ENCODE measurements around the gene DIDO1. TPM values are rescaled to one million over a fixed set of nuclear protein-coding genes. Genes with fewer than 3 reads are reported as not detected.

DIDO1 gene
- 10 to 100 TPM; 59.8 to 83.1 (median 64.9) TPM for total RNA-seq

- H3K27ac ChIP-seq = peak within 1 kb of the TSS; percentile 99
- peaks cover 13 to 49% of the 10 kb centered on the region in 2 donors for H3K4me1 ChIP-seq
- TF ChIP-seq POLR2A (IDR thresholded peaks at IDR 0.05) (peak; percentile 43), POLR2AphosphoS5 (IDR thresholded peaks at IDR 0.05) (peak; percentile 81 to 94 (median 84))
- TF ChIP-seq, protein P1, sequence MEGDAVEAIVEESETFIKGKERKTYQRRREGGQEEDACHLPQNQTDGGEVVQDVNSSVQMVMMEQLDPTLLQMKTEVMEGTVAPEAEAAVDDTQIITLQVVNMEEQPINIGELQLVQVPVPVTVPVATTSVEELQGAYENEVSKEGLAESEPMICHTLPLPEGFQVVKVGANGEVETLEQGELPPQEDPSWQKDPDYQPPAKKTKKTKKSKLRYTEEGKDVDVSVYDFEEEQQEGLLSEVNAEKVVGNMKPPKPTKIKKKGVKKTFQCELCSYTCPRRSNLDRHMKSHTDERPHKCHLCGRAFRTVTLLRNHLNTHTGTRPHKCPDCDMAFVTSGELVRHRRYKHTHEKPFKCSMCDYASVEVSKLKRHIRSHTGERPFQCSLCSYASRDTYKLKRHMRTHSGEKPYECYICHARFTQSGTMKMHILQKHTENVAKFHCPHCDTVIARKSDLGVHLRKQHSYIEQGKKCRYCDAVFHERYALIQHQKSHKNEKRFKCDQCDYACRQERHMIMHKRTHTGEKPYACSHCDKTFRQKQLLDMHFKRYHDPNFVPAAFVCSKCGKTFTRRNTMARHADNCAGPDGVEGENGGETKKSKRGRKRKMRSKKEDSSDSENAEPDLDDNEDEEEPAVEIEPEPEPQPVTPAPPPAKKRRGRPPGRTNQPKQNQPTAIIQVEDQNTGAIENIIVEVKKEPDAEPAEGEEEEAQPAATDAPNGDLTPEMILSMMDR (IDR thresholded peaks at IDR 0.05) = peak; percentile 20 to 83 (median 80)
- no peaks in the 10 kb centered on the region for H3K36me3 ChIP-seq
- no peaks in the 10 kb centered on the region for H3K27me3 ChIP-seq
- intact Hi-C loops (cut with DNase I; ENCODE audit: low total_unique reads) = no loop called here
- H3K9me3 ChIP-seq = no peaks in the 10 kb centered on the region
- peak within 1 kb of the TSS; percentile 95 to 97 (median 96) for H3K4me3 ChIP-seq
- peak; percentile 85 to 89 for DNase-seq (ENCODE audit: low spot score in 2 of 2)
Observed at GRCh38 chr20:62926229-62927127, at the start of gene DIDO1. Gene DIDO1, minus strand, starts transcription at chr20:62926505.

DNA sequence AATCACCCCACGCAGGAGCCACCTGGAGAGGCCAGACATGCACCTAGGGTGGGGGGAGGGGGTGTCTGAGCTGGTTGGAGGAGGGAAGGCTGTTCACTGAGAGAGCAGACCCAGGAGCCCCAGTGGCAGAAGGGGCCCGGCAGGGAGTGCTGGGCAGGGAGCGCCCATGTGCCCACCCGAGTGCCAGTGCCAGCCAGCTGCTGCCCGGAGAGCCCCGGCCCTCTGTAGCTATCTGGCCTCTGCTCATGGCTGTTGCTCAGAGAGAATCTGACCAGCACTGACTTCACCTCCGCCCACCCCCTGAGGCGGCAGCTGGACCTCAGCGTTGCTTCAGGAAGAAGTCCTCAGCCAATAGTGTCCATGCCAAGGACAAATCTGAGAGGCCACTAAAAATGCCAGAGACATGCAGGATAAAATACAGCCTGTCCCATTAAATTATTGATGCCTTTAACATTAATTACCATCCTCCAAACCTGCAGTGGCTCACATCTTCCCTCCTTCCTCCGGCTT is 49.0 kb upstream of the DIDO1 start:
- Histone ChIP-seq H3K27me3 (peaks cover 0 to 78% of the 10 kb centered on the region in 2 donors), H3K36me3 (no peaks in the 10 kb centered on the region), H3K27ac (no peak overlapping the region)

DNA sequence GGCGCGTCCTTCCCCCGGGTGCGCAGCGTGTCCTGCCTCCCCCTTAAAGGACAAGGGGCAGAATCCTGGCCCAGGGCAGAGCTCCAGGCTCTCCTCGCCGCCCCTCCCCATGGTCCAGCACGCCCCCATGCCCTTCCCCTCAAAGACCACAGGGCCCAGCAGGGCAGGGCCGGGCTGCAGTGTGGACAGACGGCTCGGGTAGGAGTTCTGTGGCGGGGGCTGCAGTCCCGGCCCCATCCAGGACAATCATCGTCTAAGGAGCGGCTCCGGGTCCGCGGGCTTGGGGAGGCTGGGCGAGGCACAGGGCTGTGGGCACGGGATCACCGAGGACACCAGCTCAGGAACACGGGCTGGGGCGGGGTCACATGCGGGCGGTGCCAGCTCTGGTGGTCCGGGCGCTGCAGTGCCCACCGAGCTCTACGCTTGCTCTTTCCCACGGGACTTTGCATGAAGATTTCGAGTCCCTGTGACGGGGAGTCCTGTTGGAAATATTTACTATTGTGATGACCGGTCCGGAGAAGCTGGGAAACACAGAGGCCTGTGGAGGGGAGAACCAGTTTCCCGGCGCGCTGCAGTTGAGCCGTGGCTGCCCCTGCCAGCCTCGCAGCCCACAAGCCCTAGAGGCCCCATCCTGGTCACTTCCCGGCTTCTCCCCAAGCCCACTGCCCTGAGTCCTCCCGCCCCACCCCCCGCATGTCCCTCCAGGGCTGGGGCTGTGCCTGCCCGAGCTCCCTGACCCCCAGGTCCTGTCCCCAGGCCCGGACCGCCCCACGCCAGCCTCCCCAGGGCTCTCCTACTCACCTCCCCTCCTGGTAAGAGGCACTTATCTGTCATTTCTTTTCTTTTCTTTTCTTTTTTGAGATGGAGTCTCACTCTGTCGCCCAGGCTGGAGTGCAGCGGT is 46.8 kb upstream of the DIDO1 start:
- Histone ChIP-seq H3K9me3 (no peaks in the 10 kb centered on the region), H3K4me1 (peaks cover 0 to 4% of the 10 kb centered on the region in 2 donors), H3K27me3 (peaks cover 0 to 59% of the 10 kb centered on the region in 2 donors), H3K27ac (no peak overlapping the region), H3K36me3 (no peaks in the 10 kb centered on the region), H3K4me3 (peak overlapping the region; percentile 13 to 61 (median 38))
- no peak for DNase-seq (ENCODE audit: low spot score in 2 of 2)
- TF ChIP-seq POLR2AphosphoS5 (IDR thresholded peaks at IDR 0.05) (no peak), POLR2A (IDR thresholded peaks at IDR 0.05) (no peak)
- TF ChIP-seq, protein P1 (IDR thresholded peaks at IDR 0.05) = no peak
- intact Hi-C loops (cut with DNase I; ENCODE audit: low total_unique reads) = no loop called here

More for the DNA sequence above, 49.0 kb upstream of the DIDO1 start:
- H3K9me3 ChIP-seq = no peaks in the 10 kb centered on the region
- intact Hi-C loops (cut with DNase I; ENCODE audit: low total_unique reads) = no loop called here
- no peak for DNase-seq (ENCODE audit: low spot score in 2 of 2)
- no peak for TF ChIP-seq POLR2A (IDR thresholded peaks at IDR 0.05)
- no peak for TF ChIP-seq POLR2AphosphoS5 (IDR thresholded peaks at IDR 0.05)
- TF ChIP-seq, protein P1 (IDR thresholded peaks at IDR 0.05) = no peak
- peaks cover 0 to 4% of the 10 kb centered on the region in 2 donors for H3K4me1 ChIP-seq
- H3K4me3 ChIP-seq = no peak overlapping the region

- no peak overlapping the region for H3K27ac ChIP-seq
- peak; percentile 76 to 85 for DNase-seq (ENCODE audit: low spot score in 2 of 2)
- H3K36me3 ChIP-seq = no peaks in the 10 kb centered on the region
- TF ChIP-seq, protein P1 (IDR thresholded peaks at IDR 0.05) = peak; percentile 78 to 89 (median 86)
- TF ChIP-seq POLR2A (IDR thresholded peaks at IDR 0.05) = no peak
- H3K9me3 ChIP-seq = no peaks in the 10 kb centered on the region
- H3K4me3 ChIP-seq = peak overlapping the region; percentile 13 to 61 (median 38)
- peaks cover 0 to 4% of the 10 kb centered on the region in 2 donors for H3K4me1 ChIP-seq
- intact Hi-C loops (cut with DNase I; ENCODE audit: low total_unique reads) = no loop called here
- H3K27me3 ChIP-seq = peaks cover 0 to 50% of the 10 kb centered on the region in 2 donors
Observed at GRCh38 chr20:62971950-62972844, 45.9 kb upstream of the DIDO1 start.
